B cell (primary cell): Measurements from ENCODE around the gene MTX1. TPM values are rescaled to one million over a fixed set of nuclear protein-coding genes. Genes with fewer than 3 reads are reported as not detected.
A peak's percentile ranks its signal among the peaks of the same experiment; 100 is the strongest.

Source experiments
- ATAC-seq: fragments of 200-7000 bp; cut with Tn5 transposase; one replicate; pipeline ENCODE4 v1.10.0; 2021; ENCODE audit warnings: low read depth, mild to moderate bottlenecking, moderate number of reproducible peaks, moderate library complexity
- CTCF ChIA-PET: fragments of 350-600 bp; sonication (Branson Sonifier 250); formaldehyde crosslinking; loops from one replicate; lab custom pipeline; 2021; ENCODE audit warnings: antibody characterized with exemption, inconsistent platforms; lab: Charles Lee
- POLR2A ChIA-PET: fragments of 350-600 bp; sonication (Branson Sonifier 250); formaldehyde crosslinking; loops from one replicate; lab custom pipeline; 2021; ENCODE audit warnings: antibody characterized with exemption; lab: Charles Lee
- DNase-seq: peaks from one replicate; pipeline ENCODE4 v3.0.0; 2013
- H2AFZ ChIP-seq: 2 replicates; pipeline ENCODE4 v1.6.1; 2012; ENCODE audit warnings: mild to moderate bottlenecking, low read depth, low read length; ENCODE audit not compliant: insufficient read depth, poor library complexity, severe bottlenecking
- H3K27ac ChIP-seq, 2 donors: 1 replicate in 1 of 2; 2 replicates in 1 of 2; pipeline ENCODE4 v1.5.1; 2012 to 2013; ENCODE audit warnings: low read length in 2 of 2, mild to moderate bottlenecking in 2 of 2, moderate library complexity in 1 of 2
- H3K27me3 ChIP-seq, 4 experiments: fragments of 200-600 bp in 1 of 4; sonication (generic) in 1 of 4; replicated peaks in 1 of 4; 1 replicate in 2 of 4; 2 replicates in 2 of 4; pipeline versions ENCODE4 v1.6.1 to v1.7.0; 2013 to 2016; ENCODE audit warnings: low read length in 3 of 4, mild to moderate bottlenecking in 2 of 4, mixed read lengths in 1 of 4, moderate library complexity in 1 of 4; ENCODE audit not compliant: insufficient read depth in 4 of 4, control insufficient read depth in 3 of 4; ENCODE audit errors: control extremely low read depth in 1 of 4
- H3K36me3 ChIP-seq, 2 experiments: replicated peaks in 1 of 2; 1 replicate in 1 of 2; 2 replicates in 1 of 2; pipeline versions ENCODE4 v1.6.1 to v1.7.1; 2013; ENCODE audit warnings: low read length in 1 of 2; ENCODE audit not compliant: insufficient read depth in 2 of 2, control insufficient read depth in 1 of 2; ENCODE audit errors: control extremely low read depth in 1 of 2, extremely low read depth in 1 of 2
- H3K4me1 ChIP-seq, 2 donors: fragments of 200-600 bp in 1 of 2; sonication (generic) in 1 of 2; 1 replicate in 1 of 2; 2 replicates in 1 of 2; pipeline versions ENCODE4 v1.5.1 to v1.6.1; 2013 to 2017; ENCODE audit warnings: low read length in 2 of 2; ENCODE audit not compliant: control insufficient read depth in 2 of 2, insufficient read depth in 2 of 2
- H3K4me2 ChIP-seq: replicated peaks from 2 replicates; pipeline ENCODE3; 2012; ENCODE audit warnings: mild to moderate bottlenecking, low read depth, low read length; ENCODE audit not compliant: poor library complexity, severe bottlenecking
- H3K4me3 ChIP-seq, 5 experiments: fragments of 200-600 bp in 1 of 5; sonication (generic) in 1 of 5; 1 replicate in 3 of 5; 2 replicates in 2 of 5; pipeline versions ENCODE4 v1.5.1 to v1.7.0; 2011 to 2016; ENCODE audit warnings: low read length in 4 of 5, mild to moderate bottlenecking in 4 of 5, low read depth in 2 of 5, control low read depth in 1 of 5, moderate library complexity in 1 of 5; ENCODE audit not compliant: insufficient read depth in 1 of 5; ENCODE audit errors: control extremely low read depth in 1 of 5, extremely low read depth in 1 of 5
- H3K79me2 ChIP-seq: fragments of 200-600 bp; sonication (generic); one replicate; pipeline ENCODE4 v1.6.0; 2016; ENCODE audit warnings: low read length; ENCODE audit not compliant: control insufficient read depth, insufficient read depth
- H3K9ac ChIP-seq: fragments of 200-600 bp; sonication (generic); 2 replicates; pipeline ENCODE4 v1.6.1; 2017; ENCODE audit warnings: mild to moderate bottlenecking, low read length, moderate library complexity
- H3K9me3 ChIP-seq, 3 donors: one replicate each; pipeline versions ENCODE4 v1.6.1 to v1.7.1; 2013; ENCODE audit warnings: low read length in 2 of 3; ENCODE audit not compliant: control insufficient read depth in 2 of 3, insufficient read depth in 1 of 3; ENCODE audit errors: control extremely low read depth in 1 of 3
- H4K20me1 ChIP-seq: 2 replicates; pipeline ENCODE4 v1.6.0; 2012; ENCODE audit warnings: mild to moderate bottlenecking, low read length; ENCODE audit not compliant: insufficient read depth, control insufficient read depth, poor library complexity, severe bottlenecking
- H3K27ac Mint-ChIP-seq: one replicate; pipeline ENCODE4 v1.8.0; 2021; ENCODE audit warnings: mixed read lengths
- H3K27me3 Mint-ChIP-seq: one replicate; pipeline ENCODE4 v1.8.0; 2021; ENCODE audit warnings: mixed read lengths
- H3K4me1 Mint-ChIP-seq: one replicate; pipeline ENCODE4 v1.8.0; 2021; ENCODE audit warnings: mixed read lengths
- H3K4me3 Mint-ChIP-seq: one replicate; pipeline ENCODE4 v1.8.0; 2021; ENCODE audit warnings: mixed read lengths
- H3K9me3 Mint-ChIP-seq: one replicate; pipeline ENCODE4 v1.8.0; 2022; ENCODE audit warnings: mixed read lengths; ENCODE audit not compliant: insufficient read depth
- EZH2 ChIP-seq: IDR thresholded peaks from 2 replicates; pipeline ENCODE4 v1.6.1; 2012; ENCODE audit warnings: borderline replicate concordance, low read depth, mild to moderate bottlenecking, moderate library complexity, low read length; ENCODE audit not compliant: insufficient read depth, poor library complexity, severe bottlenecking
- WGBS: methylation state at CpG from one replicate; pipeline ENCODE4 v1.1.5; 2013; ENCODE audit warnings: missing lambda C conversion rate; ENCODE audit not compliant: insufficient coverage; 5-methylcytosine and 5-hydroxymethylcytosine counted together
- intact Hi-C: fragments of 100-400 bp; cut with micrococcal nuclease; formaldehyde crosslinking; loops from one replicate; pipeline ENCODE4 v1.10.0; 2022
- polyA plus RNA-seq: library from polyadenylated mRNA; depleted of rRNA; stranded (reverse); fragments of >200 nt; gene quantifications from 2 replicates; pipeline ENCODE4 v1.2.3, GENCODE V29; 2012
- total RNA-seq, 2 donors: library from RNA; stranded (reverse); fragments of 120-200 nt in 1 of 2; gene quantifications; 1 replicate in 1 of 2; 2 replicates in 1 of 2; pipeline versions ENCODE4 v1.2.3 to v1.2.4, GENCODE V29; 2013 to 2022
- TF ChIP-seq, protein P1 (sequence below): fragments of 200-600 bp; IDR thresholded peaks from one replicate; pipeline ENCODE4 v1.8.0; 2022; ENCODE audit warnings: antibody characterized with exemption, mild to moderate bottlenecking

The MTX1 gene
- total and polyA plus RNA-seq, 2 donors (not counting 1 experiment from before 2014, with no cell fraction given), result 19.0 to 40.4 TPM

- ATAC-seq (no peak), DNase-seq (peak; percentile 22)
- H3K9ac ChIP-seq, result no peak overlapping the region
- H3K4me1 Mint-ChIP-seq, result peaks cover 29% of the 10 kb centered on the region
- intact Hi-C loops, result no loop called here
- no peaks in the 10 kb centered on the region for H3K36me3 ChIP-seq
- 97% methylated on average over 19 of the region's 20 CpGs for whole genome bisulfite sequencing
- H3K27me3 ChIP-seq, result peaks cover 0 to 19% (median 1%) of the 10 kb centered on the region in 4 experiments
- H4K20me1 ChIP-seq, result no peaks in the 10 kb centered on the region
- no peak overlapping the region for H3K4me2 ChIP-seq
- peaks cover 15 to 23% of the 10 kb centered on the region in 2 donors for H3K4me1 ChIP-seq
- H3K27ac ChIP-seq, result no peak overlapping the region
- H2AFZ ChIP-seq, result no peak overlapping the region
- H3K9me3 Mint-ChIP-seq, result no peaks in the 10 kb centered on the region
- H3K9me3 ChIP-seq, result peaks cover 0 to 5% (median 0%) of the 10 kb centered on the region in 3 donors
- ChIA-PET CTCF (interaction anchor here (7.7 kb wide), 1 partner anchor 21 kb away, joined by 196 read pairs; the partner anchor contains the start of genes KRTCAP2 and TRIM46), POLR2A (no interaction called here)
- H3K79me2 ChIP-seq, result no peaks in the 10 kb centered on the region
- H3K4me3 Mint-ChIP-seq, result no peak overlapping the region
- TF ChIP-seq, protein P1, sequence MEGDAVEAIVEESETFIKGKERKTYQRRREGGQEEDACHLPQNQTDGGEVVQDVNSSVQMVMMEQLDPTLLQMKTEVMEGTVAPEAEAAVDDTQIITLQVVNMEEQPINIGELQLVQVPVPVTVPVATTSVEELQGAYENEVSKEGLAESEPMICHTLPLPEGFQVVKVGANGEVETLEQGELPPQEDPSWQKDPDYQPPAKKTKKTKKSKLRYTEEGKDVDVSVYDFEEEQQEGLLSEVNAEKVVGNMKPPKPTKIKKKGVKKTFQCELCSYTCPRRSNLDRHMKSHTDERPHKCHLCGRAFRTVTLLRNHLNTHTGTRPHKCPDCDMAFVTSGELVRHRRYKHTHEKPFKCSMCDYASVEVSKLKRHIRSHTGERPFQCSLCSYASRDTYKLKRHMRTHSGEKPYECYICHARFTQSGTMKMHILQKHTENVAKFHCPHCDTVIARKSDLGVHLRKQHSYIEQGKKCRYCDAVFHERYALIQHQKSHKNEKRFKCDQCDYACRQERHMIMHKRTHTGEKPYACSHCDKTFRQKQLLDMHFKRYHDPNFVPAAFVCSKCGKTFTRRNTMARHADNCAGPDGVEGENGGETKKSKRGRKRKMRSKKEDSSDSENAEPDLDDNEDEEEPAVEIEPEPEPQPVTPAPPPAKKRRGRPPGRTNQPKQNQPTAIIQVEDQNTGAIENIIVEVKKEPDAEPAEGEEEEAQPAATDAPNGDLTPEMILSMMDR, result no peak
- H3K27ac Mint-ChIP-seq, result no peak overlapping the region
- H3K27me3 Mint-ChIP-seq, result no peaks in the 10 kb centered on the region
- no peak overlapping the region for H3K4me3 ChIP-seq
Measured at GRCh38 chr1:155196893-155197638, 11.4 kb upstream of the MTX1 start.

- POLR2A ChIA-PET, result no interaction called here
- CTCF ChIA-PET, result interaction anchor here (1.2 to 7.7 kb wide), 2 partner anchors 22 to 29 kb away, joined by 3 to 196 read pairs; partner anchors contain the start of genes KRTCAP2 and TRIM46
- Histone ChIP-seq H3K4me2 (no peak overlapping the region), H3K36me3 (no peaks in the 10 kb centered on the region), H2AFZ (no peak overlapping the region), H4K20me1 (no peaks in the 10 kb centered on the region), H3K9me3 (peaks cover 0 to 5% (median 0%) of the 10 kb centered on the region in 3 donors), H3K9ac (no peak overlapping the region), H3K27ac (no peak overlapping the region), H3K27me3 (peaks cover 0 to 18% (median 1%) of the 10 kb centered on the region in 4 experiments), H3K4me3 (no peak overlapping the region), H3K79me2 (no peaks in the 10 kb centered on the region), H3K4me1 (peaks cover 14 to 17% of the 10 kb centered on the region in 2 donors)
- peaks cover 22% of the 10 kb centered on the region for H3K4me1 Mint-ChIP-seq
- TF ChIP-seq EZH2, result no peak
- TF ChIP-seq, protein P1, result no peak
- no peak overlapping the region for H3K27ac Mint-ChIP-seq
- WGBS, result 95% methylated on average over 14 of the region's 15 CpGs
- H3K27me3 Mint-ChIP-seq, result no peaks in the 10 kb centered on the region
- no peak overlapping the region for H3K4me3 Mint-ChIP-seq
- intact Hi-C loops, result no loop called here
- ATAC-seq (no peak), DNase-seq (no peak)
- H3K9me3 Mint-ChIP-seq, result no peaks in the 10 kb centered on the region
Measured at GRCh38 chr1:155197901-155198546, 10.5 kb upstream of the MTX1 start.
